DOHH2 (cell line): ENCODE measurements around the gene PRPF38B.

Experiments
- H3F3A ChIP-seq: fragments of 200-600 bp; sonication (generic), shearing (Covaris generic); 2 replicates; pipeline ENCODE4 v1.6.0; 2016; ENCODE audit warnings: antibody characterized with exemption, mild to moderate bottlenecking; ENCODE audit not compliant: control insufficient read depth, insufficient read depth
- H3K27ac ChIP-seq: fragments of 200-600 bp; sonication (generic); 2 replicates; pipeline ENCODE4 v1.5.1; 2014; ENCODE audit warnings: low read depth, mild to moderate bottlenecking, low read length, moderate library complexity
- H3K27me3 ChIP-seq: fragments of 200-600 bp; sonication (generic); 2 replicates; pipeline ENCODE4 v1.6.1; 2014; ENCODE audit warnings: mild to moderate bottlenecking, low read length, mixed read lengths; ENCODE audit not compliant: control insufficient read depth
- H3K36me3 ChIP-seq: fragments of 200-600 bp; sonication (generic); 2 replicates; pipeline ENCODE4 v1.6.1; 2014; ENCODE audit warnings: mild to moderate bottlenecking, low read length, moderate library complexity, mixed read lengths; ENCODE audit not compliant: control insufficient read depth
- H3K4me1 ChIP-seq: fragments of 200-600 bp; sonication (generic); 2 replicates; pipeline ENCODE4 v1.6.1; 2014; ENCODE audit warnings: mild to moderate bottlenecking, low read length, mixed read lengths; ENCODE audit not compliant: control insufficient read depth
- H3K4me2 ChIP-seq: fragments of 200-600 bp; sonication (generic); 2 replicates; pipeline ENCODE4 v1.6.0; 2014; ENCODE audit warnings: mild to moderate bottlenecking, low read length, moderate library complexity
- H3K4me3 ChIP-seq: fragments of 200-600 bp; sonication (generic); 2 replicates; pipeline ENCODE4 v1.5.1; 2014; ENCODE audit warnings: mild to moderate bottlenecking, low read length, mixed read lengths
- H3K79me2 ChIP-seq: fragments of 200-600 bp; sonication (generic); 2 replicates; pipeline ENCODE4 v1.6.1; 2014; ENCODE audit warnings: mild to moderate bottlenecking, low read length, mixed read lengths; ENCODE audit not compliant: control insufficient read depth
- H3K9me2 ChIP-seq: fragments of 200-600 bp; sonication (generic); replicated peaks from 2 replicates; pipeline ENCODE4 v1.6.1; 2014; ENCODE audit warnings: mild to moderate bottlenecking, low read length, mixed read lengths; ENCODE audit not compliant: control insufficient read depth
- H3K9me3 ChIP-seq: fragments of 200-600 bp; sonication (generic); 2 replicates; pipeline ENCODE4 v1.6.1; 2014; ENCODE audit warnings: antibody characterized with exemption, low read length, mixed read lengths; ENCODE audit not compliant: control insufficient read depth, insufficient read depth
- H4K20me1 ChIP-seq: fragments of 200-600 bp; sonication (generic); 2 replicates; pipeline ENCODE4 v1.6.0; 2014; ENCODE audit warnings: low read depth, mild to moderate bottlenecking, antibody characterized with exemption, low read length, moderate library complexity; ENCODE audit not compliant: control insufficient read depth, insufficient read depth
- CTCF ChIP-seq: fragments of 200-600 bp; sonication (generic); IDR thresholded peaks from one replicate; pipeline ENCODE4 v1.5.1; 2014; ENCODE audit warnings: antibody characterized with exemption, mild to moderate bottlenecking, low read depth, low read length; ENCODE audit not compliant: poor library complexity, severe bottlenecking
- EZH2phosphoT487 ChIP-seq: fragments of 200-600 bp; sonication (generic); IDR thresholded peaks from 2 replicates; pipeline ENCODE4 v1.6.1; 2017; ENCODE audit warnings: borderline replicate concordance, mild to moderate bottlenecking, antibody characterized with exemption, low read length, moderate library complexity, mixed read lengths

PRPF38B gene

GRCh38 chr1:108645564-108646184 lies 46.4 kb upstream of the PRPF38B start:
- H3K4me1 ChIP-seq: peaks cover 12% of the 10 kb centered on the region
- H4K20me1 ChIP-seq: no peaks in the 10 kb centered on the region
- TF ChIP-seq EZH2phosphoT487 (no peak), CTCF (no peak)
- H3K9me2 ChIP-seq: no peaks in the 10 kb centered on the region
- no peaks in the 10 kb centered on the region for H3K27me3 ChIP-seq
- H3K4me2 ChIP-seq: no peak overlapping the region
- no peaks in the 10 kb centered on the region for H3F3A ChIP-seq
- H3K9me3 ChIP-seq: no peaks in the 10 kb centered on the region
- no peak overlapping the region for H3K4me3 ChIP-seq
- no peaks in the 10 kb centered on the region for H3K79me2 ChIP-seq
- H3K36me3 ChIP-seq: peaks cover 4% of the 10 kb centered on the region; the same call in 1 of the 2 replicates
- no peak overlapping the region for H3K27ac ChIP-seq

- H4K20me1 ChIP-seq: no peaks in the 10 kb centered on the region
- H3K27ac ChIP-seq: no peak overlapping the region
- H3K4me3 ChIP-seq: no peak overlapping the region
- no peaks in the 10 kb centered on the region for H3K27me3 ChIP-seq
- H3K4me2 ChIP-seq: no peak overlapping the region
- H3K4me1 ChIP-seq: peaks cover 12% of the 10 kb centered on the region
- peaks cover 4% of the 10 kb centered on the region; the same call in 1 of the 2 replicates for H3K36me3 ChIP-seq
- H3K79me2 ChIP-seq: no peaks in the 10 kb centered on the region
- no peaks in the 10 kb centered on the region for H3F3A ChIP-seq
- TF ChIP-seq EZH2phosphoT487: no peak
- TF ChIP-seq CTCF: no peak
- H3K9me2 ChIP-seq: no peaks in the 10 kb centered on the region
- no peaks in the 10 kb centered on the region for H3K9me3 ChIP-seq
Measured at GRCh38 chr1:108646265-108646647, 45.9 kb upstream of the PRPF38B start.

GRCh38 chr1:108646648-108647269 lies 45.4 kb upstream of the PRPF38B start:
- Histone ChIP-seq H3K9me2 (no peaks in the 10 kb centered on the region), H3K27me3 (no peaks in the 10 kb centered on the region), H3F3A (no peaks in the 10 kb centered on the region), H3K79me2 (no peaks in the 10 kb centered on the region), H3K36me3 (peaks cover 4% of the 10 kb centered on the region; the same call in 1 of the 2 replicates), H3K27ac (no peak overlapping the region), H3K4me3 (no peak overlapping the region), H3K9me3 (no peaks in the 10 kb centered on the region), H3K4me2 (no peak overlapping the region), H4K20me1 (no peaks in the 10 kb centered on the region), H3K4me1 (peaks cover 12% of the 10 kb centered on the region)
- TF ChIP-seq EZH2phosphoT487: no peak
- TF ChIP-seq CTCF: no peak
